Sigmoid colon (tissue), 4 donors: ENCODE measurements around the gene MOCOS.

Experiments
- POLR2A ChIP-seq, 2 donors: fragments of 450-650 bp; IDR thresholded peaks; one replicate each; pipeline ENCODE4 v1.6.1; 2016; ENCODE audit warnings: antibody characterized with exemption in 2 of 2, mild to moderate bottlenecking in 2 of 2, moderate library complexity in 2 of 2
- POLR2AphosphoS5 ChIP-seq, 4 donors: sonication (generic); formaldehyde crosslinking; IDR thresholded peaks; one replicate each; pipeline ENCODE4 v1.6.1; 2017; ENCODE audit warnings: antibody characterized with exemption in 4 of 4
- TF ChIP-seq, protein P1 (sequence below), 4 experiments: fragments of 450-650 bp in 3 of 4; fragments of 200-600 bp in 1 of 4; IDR thresholded peaks; one replicate each; pipeline ENCODE4 v1.5.1; 2016 to 2019; ENCODE audit warnings: antibody characterized with exemption in 4 of 4, mild to moderate bottlenecking in 3 of 4, moderate library complexity in 2 of 4

DNA sequence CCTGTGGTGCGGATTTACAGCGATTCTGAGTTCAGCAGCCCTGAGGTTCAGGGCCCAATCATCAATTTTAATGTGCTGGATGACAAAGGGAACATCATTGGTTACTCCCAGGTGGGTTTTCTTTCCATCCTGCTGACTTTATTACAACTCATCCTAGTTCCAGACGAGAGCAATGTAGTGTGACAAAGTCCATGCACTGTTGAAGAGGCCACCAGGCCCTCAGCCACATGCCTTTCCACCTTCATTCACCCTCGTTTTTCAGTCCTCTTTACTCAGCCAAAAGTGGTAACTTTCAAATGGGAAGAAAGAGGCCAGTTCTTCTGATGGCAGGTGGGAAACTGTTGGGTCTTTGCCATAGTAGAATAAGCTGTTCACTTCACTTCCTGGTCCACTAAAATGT is 17.9 kb downstream of the MOCOS start:
- TF ChIP-seq, protein P1, sequence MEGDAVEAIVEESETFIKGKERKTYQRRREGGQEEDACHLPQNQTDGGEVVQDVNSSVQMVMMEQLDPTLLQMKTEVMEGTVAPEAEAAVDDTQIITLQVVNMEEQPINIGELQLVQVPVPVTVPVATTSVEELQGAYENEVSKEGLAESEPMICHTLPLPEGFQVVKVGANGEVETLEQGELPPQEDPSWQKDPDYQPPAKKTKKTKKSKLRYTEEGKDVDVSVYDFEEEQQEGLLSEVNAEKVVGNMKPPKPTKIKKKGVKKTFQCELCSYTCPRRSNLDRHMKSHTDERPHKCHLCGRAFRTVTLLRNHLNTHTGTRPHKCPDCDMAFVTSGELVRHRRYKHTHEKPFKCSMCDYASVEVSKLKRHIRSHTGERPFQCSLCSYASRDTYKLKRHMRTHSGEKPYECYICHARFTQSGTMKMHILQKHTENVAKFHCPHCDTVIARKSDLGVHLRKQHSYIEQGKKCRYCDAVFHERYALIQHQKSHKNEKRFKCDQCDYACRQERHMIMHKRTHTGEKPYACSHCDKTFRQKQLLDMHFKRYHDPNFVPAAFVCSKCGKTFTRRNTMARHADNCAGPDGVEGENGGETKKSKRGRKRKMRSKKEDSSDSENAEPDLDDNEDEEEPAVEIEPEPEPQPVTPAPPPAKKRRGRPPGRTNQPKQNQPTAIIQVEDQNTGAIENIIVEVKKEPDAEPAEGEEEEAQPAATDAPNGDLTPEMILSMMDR (IDR thresholded peaks at IDR 0.05) = no peak
- TF ChIP-seq POLR2A (IDR thresholded peaks at IDR 0.05) (no peak), POLR2AphosphoS5 (IDR thresholded peaks at IDR 0.05) (no peak)
